Measurements from ENCODE around the gene IFIH1. TPM values are rescaled to one million over a fixed set of nuclear protein-coding genes. Genes with fewer than 3 reads are reported as not detected.

The IFIH1 gene
- total and polyA plus RNA-seq, 2 experiments from 2014 or later: 1.7 to 10.1 TPM

GRCh38 chr2:162243294-162243693 is 75.2 kb downstream of the IFIH1 start, which contains the start of gene FAP:
Gene FAP (minus strand): TSS chr2:162243445. CDS start chr2:162243327, 118 bp downstream.
- Histone ChIP-seq H3K79me2 (peaks cover 2% of the 10 kb centered on the region), H3K9me2 (replicated peaks; ENCODE audit: insufficient read depth) (no peaks in the 10 kb centered on the region), H3K27ac (peak within 1 kb of the TSS; percentile 87), H3K4me3 (peak within 1 kb of the TSS; percentile 21), H3K27me3 (no peaks in the 10 kb centered on the region), H4K20me1 (ENCODE audit: insufficient read depth, poor library complexity, severe bottlenecking) (no peaks in the 10 kb centered on the region), H3K4me2 (peak within 1 kb of the TSS; percentile 66), H2AFZ (peak within 1 kb of the TSS; percentile 8), H3K4me1 (ENCODE audit: insufficient read depth) (peaks cover 16% of the 10 kb centered on the region), H3K9me3 (ENCODE audit: low read depth) (no peaks in the 10 kb centered on the region), H3K36me3 (replicated peaks; ENCODE audit: insufficient read depth, low read depth) (no peaks in the 10 kb centered on the region)
- DNase-seq (ENCODE audit: low spot score): peak; percentile 58
- WGBS (ENCODE audit: low lambda C conversion rate, missing lambda C conversion rate): 43% methylated on average over 6 of the region's 6 CpGs
- TF ChIP-seq EZH2 (IDR thresholded peaks at IDR 0.05; ENCODE audit: borderline replicate concordance) (no peak), EZH2phosphoT487 (IDR thresholded peaks at IDR 0.05; ENCODE audit: low read depth, severe bottlenecking, unreplicated experiment) (no peak)
- TF ChIP-seq, protein P1, sequence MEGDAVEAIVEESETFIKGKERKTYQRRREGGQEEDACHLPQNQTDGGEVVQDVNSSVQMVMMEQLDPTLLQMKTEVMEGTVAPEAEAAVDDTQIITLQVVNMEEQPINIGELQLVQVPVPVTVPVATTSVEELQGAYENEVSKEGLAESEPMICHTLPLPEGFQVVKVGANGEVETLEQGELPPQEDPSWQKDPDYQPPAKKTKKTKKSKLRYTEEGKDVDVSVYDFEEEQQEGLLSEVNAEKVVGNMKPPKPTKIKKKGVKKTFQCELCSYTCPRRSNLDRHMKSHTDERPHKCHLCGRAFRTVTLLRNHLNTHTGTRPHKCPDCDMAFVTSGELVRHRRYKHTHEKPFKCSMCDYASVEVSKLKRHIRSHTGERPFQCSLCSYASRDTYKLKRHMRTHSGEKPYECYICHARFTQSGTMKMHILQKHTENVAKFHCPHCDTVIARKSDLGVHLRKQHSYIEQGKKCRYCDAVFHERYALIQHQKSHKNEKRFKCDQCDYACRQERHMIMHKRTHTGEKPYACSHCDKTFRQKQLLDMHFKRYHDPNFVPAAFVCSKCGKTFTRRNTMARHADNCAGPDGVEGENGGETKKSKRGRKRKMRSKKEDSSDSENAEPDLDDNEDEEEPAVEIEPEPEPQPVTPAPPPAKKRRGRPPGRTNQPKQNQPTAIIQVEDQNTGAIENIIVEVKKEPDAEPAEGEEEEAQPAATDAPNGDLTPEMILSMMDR (IDR thresholded peaks at IDR 0.05; ENCODE audit: poor library complexity): no peak

GRCh38 chr2:162242586-162243280 is 75.8 kb downstream of the IFIH1 start:
- Histone ChIP-seq H4K20me1 (ENCODE audit: insufficient read depth, poor library complexity, severe bottlenecking) (no peaks in the 10 kb centered on the region), H3K36me3 (replicated peaks; ENCODE audit: insufficient read depth, low read depth) (no peaks in the 10 kb centered on the region), H3K4me2 (peak overlapping the region; percentile 66), H3K27me3 (no peaks in the 10 kb centered on the region), H3K9me2 (replicated peaks; ENCODE audit: insufficient read depth) (no peaks in the 10 kb centered on the region), H3K27ac (peak overlapping the region; percentile 87), H3K79me2 (peaks cover 2% of the 10 kb centered on the region), H3K4me1 (ENCODE audit: insufficient read depth) (peaks cover 16% of the 10 kb centered on the region), H3K9me3 (ENCODE audit: low read depth) (no peaks in the 10 kb centered on the region), H2AFZ (no peak overlapping the region), H3K4me3 (peak overlapping the region; percentile 21)
- 46% methylated on average over 5 of the region's 5 CpGs for WGBS (ENCODE audit: low lambda C conversion rate, missing lambda C conversion rate)
- TF ChIP-seq, protein P1 (IDR thresholded peaks at IDR 0.05; ENCODE audit: poor library complexity): no peak
- TF ChIP-seq EZH2 (IDR thresholded peaks at IDR 0.05; ENCODE audit: borderline replicate concordance) (no peak), EZH2phosphoT487 (IDR thresholded peaks at IDR 0.05; ENCODE audit: low read depth, severe bottlenecking, unreplicated experiment) (no peak)
- DNase-seq (ENCODE audit: low spot score): peak; percentile 8

DNA sequence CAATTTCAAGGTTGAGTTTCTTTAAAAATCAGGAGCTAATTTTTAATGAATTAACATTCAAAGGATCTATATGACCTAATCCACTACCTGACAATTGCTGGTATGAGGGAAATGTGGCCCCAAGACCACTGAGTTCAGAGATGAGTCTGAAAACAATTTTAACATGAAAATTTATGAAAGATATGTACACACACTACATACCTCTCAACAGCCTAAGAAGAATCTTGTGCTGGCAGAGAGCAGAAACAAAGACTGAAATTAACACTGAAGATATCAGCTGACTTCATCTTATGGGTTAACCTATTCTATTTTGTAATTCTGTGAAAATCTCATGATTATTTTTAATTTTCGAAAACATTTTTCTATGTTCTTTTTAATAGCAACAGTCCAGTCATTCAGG is 76.9 kb downstream of the IFIH1 start:
- Histone ChIP-seq H3K79me2 (peaks cover 2% of the 10 kb centered on the region), H3K27ac (peak overlapping the region; percentile 87), H3K4me1 (ENCODE audit: insufficient read depth) (peaks cover 16% of the 10 kb centered on the region), H4K20me1 (ENCODE audit: insufficient read depth, poor library complexity, severe bottlenecking) (no peaks in the 10 kb centered on the region), H3K27me3 (no peaks in the 10 kb centered on the region), H3K9me3 (ENCODE audit: low read depth) (no peaks in the 10 kb centered on the region), H3K4me2 (peak overlapping the region; percentile 66), H3K9me2 (replicated peaks; ENCODE audit: insufficient read depth) (no peaks in the 10 kb centered on the region), H3K4me3 (peak overlapping the region; percentile 21), H3K36me3 (replicated peaks; ENCODE audit: insufficient read depth, low read depth) (no peaks in the 10 kb centered on the region), H2AFZ (no peak overlapping the region)
- 100% methylated on average over 1 of the region's 1 CpG for WGBS (ENCODE audit: low lambda C conversion rate, missing lambda C conversion rate)
- DNase-seq (ENCODE audit: low spot score): no peak
- TF ChIP-seq EZH2 (IDR thresholded peaks at IDR 0.05; ENCODE audit: borderline replicate concordance): no peak
- TF ChIP-seq, protein P1 (IDR thresholded peaks at IDR 0.05; ENCODE audit: poor library complexity): no peak
- TF ChIP-seq EZH2phosphoT487 (IDR thresholded peaks at IDR 0.05; ENCODE audit: low read depth, severe bottlenecking, unreplicated experiment): no peak

Data from hepatocyte (in vitro differentiated cells).